ENCODE measurements around the gene EIF4E3. TPM values are rescaled to one million over a fixed set of nuclear protein-coding genes. Genes with fewer than 3 reads are reported as not detected.
A peak's percentile ranks its signal among the peaks of the same experiment; 100 is the strongest.

EIF4E3 gene
- total and polyA plus RNA-seq, 7 experiments from 2014 or later, result 17.7 to 72.8 (median 35.3) TPM

DNA sequence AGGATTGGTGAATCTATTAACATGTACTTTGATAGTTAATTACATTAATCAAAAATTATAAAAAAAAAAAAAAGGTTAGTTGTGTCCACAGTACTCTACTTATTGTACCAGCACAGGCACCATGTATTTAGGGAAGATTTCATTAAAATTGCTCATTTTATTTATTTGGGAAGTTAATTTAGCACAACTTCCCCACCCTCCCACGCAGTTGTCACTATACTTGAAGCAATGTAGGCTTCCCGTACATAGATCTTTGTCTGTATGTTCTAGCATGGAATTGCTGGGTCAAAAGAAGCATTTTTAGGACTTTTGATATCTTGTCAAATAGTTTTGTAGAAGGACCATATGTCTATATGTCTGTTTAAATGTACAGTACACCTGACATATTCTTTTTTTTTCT is 32.9 kb upstream of the EIF4E3 start:
- Histone ChIP-seq H3K4me3 (ENCODE audit: low read length) (no peak overlapping the region), H3K4me1 (ENCODE audit: control insufficient read depth in 2 of 2, insufficient read depth in 2 of 2, low read length in 2 of 2) (peaks cover 0 to under 1% of the 10 kb centered on the region in 2 donors), H3K36me3 (ENCODE audit: control insufficient read depth in 2 of 3, insufficient read depth in 3 of 3, low read length in 3 of 3) (no peaks in the 10 kb centered on the region), H3K27ac (ENCODE audit: low read depth, low read length) (no peak overlapping the region), H3K9me3 (ENCODE audit: control insufficient read depth in 2 of 3, low read length in 3 of 3) (no peaks in the 10 kb centered on the region), H3K27me3 (ENCODE audit: control insufficient read depth in 2 of 2, insufficient read depth in 2 of 2, low read length in 2 of 2) (peaks cover 0 to under 1% of the 10 kb centered on the region in 2 donors)
- ChIA-PET POLR2A (no interaction called here), CTCF (no interaction called here)
- intact Hi-C loops (cut with micrococcal nuclease), result no loop called here
- H3K27ac Mint-ChIP-seq, result no peak overlapping the region
- H3K36me3 Mint-ChIP-seq, result no peaks in the 10 kb centered on the region
- peaks cover 11 to 68% (median 33%) of the 10 kb centered on the region in 5 donors for H3K27me3 Mint-ChIP-seq
- ATAC-seq (no peak), DNase-seq (no peak)
- peaks cover 0 to 8% (median 6%) of the 10 kb centered on the region in 7 donors for H3K4me1 Mint-ChIP-seq
- no peak overlapping the region for H3K4me3 Mint-ChIP-seq
- H3K9me3 Mint-ChIP-seq, result no peaks in the 10 kb centered on the region

DNA sequence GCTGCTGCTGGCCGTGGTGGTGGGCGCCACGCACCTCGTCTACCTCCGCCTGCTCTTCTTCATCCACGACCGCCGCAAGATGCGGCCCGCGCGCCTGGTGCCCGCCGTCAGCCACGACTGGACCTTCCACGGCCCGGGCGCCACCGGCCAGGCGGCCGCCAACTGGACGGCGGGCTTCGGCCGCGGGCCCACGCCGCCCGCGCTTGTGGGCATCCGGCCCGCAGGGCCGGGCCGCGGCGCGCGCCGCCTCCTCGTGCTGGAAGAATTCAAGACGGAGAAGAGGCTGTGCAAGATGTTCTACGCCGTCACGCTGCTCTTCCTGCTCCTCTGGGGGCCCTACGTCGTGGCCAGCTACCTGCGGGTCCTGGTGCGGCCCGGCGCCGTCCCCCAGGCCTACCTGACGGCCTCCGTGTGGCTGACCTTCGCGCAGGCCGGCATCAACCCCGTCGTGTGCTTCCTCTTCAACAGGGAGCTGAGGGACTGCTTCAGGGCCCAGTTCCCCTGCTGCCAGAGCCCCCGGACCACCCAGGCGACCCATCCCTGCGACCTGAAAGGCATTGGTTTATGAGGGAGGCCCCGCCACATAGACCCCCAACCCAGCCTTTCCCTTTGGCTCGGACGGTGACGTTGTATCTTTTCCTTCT is 29.5 kb upstream of the EIF4E3 start:
- Mint-ChIP-seq H3K27ac (peak overlapping the region in 1 of 9 donors; percentile 18), H3K36me3 (peaks cover 0 to 8% (median 0%) of the 10 kb centered on the region in 5 donors), H3K4me3 (peak overlapping the region; percentile 53 to 90 (median 76)), H3K4me1 (peaks cover 0 to 15% (median 13%) of the 10 kb centered on the region in 7 donors), H3K27me3 (peaks cover 33 to 73% (median 45%) of the 10 kb centered on the region in 5 donors), H3K9me3 (no peaks in the 10 kb centered on the region)
- no peak overlapping the region for H3K4me3 ChIP-seq (ENCODE audit: low read length)
- CTCF ChIA-PET, result no interaction called here
- H3K27me3 ChIP-seq (ENCODE audit: control insufficient read depth in 2 of 2, insufficient read depth in 2 of 2, low read length in 2 of 2), result peaks cover 0 to 6% of the 10 kb centered on the region in 2 donors
- H3K9me3 ChIP-seq (ENCODE audit: control insufficient read depth in 2 of 3, low read length in 3 of 3), result no peaks in the 10 kb centered on the region
- POLR2A ChIA-PET, result no interaction called here
- DNase-seq (no peak), ATAC-seq (no peak)
- no peak overlapping the region for H3K27ac ChIP-seq (ENCODE audit: low read depth, low read length)
- H3K36me3 ChIP-seq (ENCODE audit: control insufficient read depth in 2 of 3, insufficient read depth in 3 of 3, low read length in 3 of 3), result no peaks in the 10 kb centered on the region
- intact Hi-C loops (cut with micrococcal nuclease), result loop anchor here in 1 of 2 donors (5.0 kb wide), 1 partner anchor 33 kb away; the partner anchor contains the start of gene PROK2
- peaks cover 0 to 5% of the 10 kb centered on the region in 2 donors for H3K4me1 ChIP-seq (ENCODE audit: control insufficient read depth in 2 of 2, insufficient read depth in 2 of 2, low read length in 2 of 2)

DNA sequence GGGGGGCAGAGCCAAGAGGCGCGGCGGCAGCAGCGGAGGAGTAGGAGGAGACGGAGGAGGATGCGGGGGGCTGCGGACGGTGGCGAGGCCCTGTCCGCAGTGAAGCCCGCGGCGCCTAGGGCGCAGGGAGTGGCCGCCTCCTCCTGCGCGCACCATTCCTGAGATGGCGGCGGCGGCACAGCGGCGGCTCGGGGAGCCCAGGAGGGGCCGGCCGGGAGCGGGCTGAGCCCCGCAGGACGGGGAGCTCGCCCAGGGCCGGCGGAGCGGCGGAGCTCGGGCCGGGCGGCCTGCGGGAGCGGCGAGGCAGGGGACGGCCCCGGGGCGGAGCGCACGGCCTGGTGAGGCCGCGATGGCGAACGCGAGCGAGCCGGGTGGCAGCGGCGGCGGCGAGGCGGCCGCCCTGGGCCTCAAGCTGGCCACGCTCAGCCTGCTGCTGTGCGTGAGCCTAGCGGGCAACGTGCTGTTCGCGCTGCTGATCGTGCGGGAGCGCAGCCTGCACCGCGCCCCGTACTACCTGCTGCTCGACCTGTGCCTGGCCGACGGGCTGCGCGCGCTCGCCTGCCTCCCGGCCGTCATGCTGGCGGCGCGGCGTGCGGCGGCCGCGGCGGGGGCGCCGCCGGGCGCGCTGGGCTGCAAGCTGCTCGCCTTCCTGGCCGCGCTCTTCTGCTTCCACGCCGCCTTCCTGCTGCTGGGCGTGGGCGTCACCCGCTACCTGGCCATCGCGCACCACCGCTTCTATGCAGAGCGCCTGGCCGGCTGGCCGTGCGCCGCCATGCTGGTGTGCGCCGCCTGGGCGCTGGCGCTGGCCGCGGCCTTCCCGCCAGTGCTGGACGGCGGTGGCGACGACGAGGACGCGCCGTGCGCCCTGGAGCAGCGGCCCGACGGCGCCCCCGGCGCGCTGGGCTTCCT is 28.8 kb upstream of the EIF4E3 start, which contains the start of gene GPR27:
Gene GPR27 (plus strand): TSS at position 155 of the 909 bp plus-strand sequence. CDS start 195 bp downstream, at position 350.
- H3K4me1 Mint-ChIP-seq, result peaks cover 0 to 15% (median 13%) of the 10 kb centered on the region in 7 donors
- POLR2A ChIA-PET, result no interaction called here
- H3K36me3 ChIP-seq (ENCODE audit: control insufficient read depth in 2 of 3, insufficient read depth in 3 of 3, low read length in 3 of 3), result no peaks in the 10 kb centered on the region
- H3K36me3 Mint-ChIP-seq, result peaks cover 0 to 8% (median 0%) of the 10 kb centered on the region in 5 donors
- no peak within 1 kb of the TSS for H3K27ac ChIP-seq (ENCODE audit: low read depth, low read length)
- H3K9me3 Mint-ChIP-seq, result no peaks in the 10 kb centered on the region
- peak within 1 kb of the TSS; percentile 38 for H3K4me3 ChIP-seq (ENCODE audit: low read length)
- intact Hi-C loops (cut with micrococcal nuclease), result loop anchor here in 1 of 2 donors (5.0 kb wide), 1 partner anchor 33 kb away; the partner anchor contains the start of gene PROK2
- H3K27ac Mint-ChIP-seq, result no peak within 1 kb of the TSS
- DNase-seq (peak in 5 of 9 donors; percentile 16 to 42 (median 24)), ATAC-seq (peak; percentile 65)
- H3K27me3 Mint-ChIP-seq, result peaks cover 33 to 73% (median 41%) of the 10 kb centered on the region in 5 donors
- H3K9me3 ChIP-seq (ENCODE audit: control insufficient read depth in 2 of 3, low read length in 3 of 3), result no peaks in the 10 kb centered on the region
- CTCF ChIA-PET, result no interaction called here
- peaks cover 0 to 5% of the 10 kb centered on the region in 2 donors for H3K4me1 ChIP-seq (ENCODE audit: control insufficient read depth in 2 of 2, insufficient read depth in 2 of 2, low read length in 2 of 2)
- peaks cover 0 to 6% of the 10 kb centered on the region in 2 donors for H3K27me3 ChIP-seq (ENCODE audit: control insufficient read depth in 2 of 2, insufficient read depth in 2 of 2, low read length in 2 of 2)
- peak within 1 kb of the TSS; percentile 29 to 90 (median 79) for H3K4me3 Mint-ChIP-seq

DNA sequence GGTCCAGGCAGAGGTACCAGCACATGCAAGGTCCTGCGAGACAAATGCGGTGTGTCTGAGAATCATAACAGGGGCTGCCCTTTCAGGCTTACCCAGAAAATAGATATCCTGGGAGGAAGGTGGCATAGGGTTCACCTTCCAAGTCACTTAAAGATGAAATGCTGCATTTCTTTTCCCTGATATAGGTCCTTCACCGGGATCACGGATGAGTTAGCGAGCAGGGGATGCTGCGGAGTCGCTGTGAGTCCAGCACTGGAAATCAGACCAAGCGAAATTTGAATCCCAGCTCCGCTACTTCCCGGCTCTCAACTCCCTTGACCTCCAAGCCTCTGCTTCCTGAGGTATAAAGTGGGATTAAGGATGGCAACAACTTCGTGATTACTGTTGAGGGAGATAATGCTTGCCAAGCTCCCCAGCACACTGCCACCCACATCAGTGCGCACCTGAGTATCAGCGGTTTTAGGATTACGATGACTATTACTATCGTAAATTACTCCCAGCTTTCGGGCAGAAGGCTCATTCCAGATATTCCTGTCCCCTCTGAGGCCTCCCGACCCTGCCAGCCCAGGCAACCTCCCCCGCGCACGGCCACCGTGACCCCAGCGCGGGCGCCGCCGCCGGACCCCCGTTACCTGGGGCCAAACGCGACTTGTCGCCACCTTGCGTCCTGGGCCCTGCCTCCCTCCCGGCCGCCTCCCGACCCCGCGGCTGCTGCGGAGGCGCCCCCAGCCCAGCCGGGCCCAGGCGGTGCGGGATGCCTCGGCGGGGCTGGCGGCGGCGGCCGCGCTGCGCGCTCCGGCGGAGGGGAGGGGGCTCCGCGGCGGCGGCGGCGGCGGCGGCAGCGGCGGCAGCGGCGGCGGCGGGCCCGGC is 27.9 kb upstream of the EIF4E3 start:
- peaks cover 36 to 73% (median 46%) of the 10 kb centered on the region in 5 donors for H3K27me3 Mint-ChIP-seq
- POLR2A ChIA-PET, result no interaction called here
- ATAC-seq, result peak; percentile 30
- peaks cover 0 to 8% (median 0%) of the 10 kb centered on the region in 5 donors for H3K36me3 Mint-ChIP-seq
- DNase-seq, result peak in 2 of 9 donors; percentile 4 to 5
- no peak overlapping the region for H3K27ac Mint-ChIP-seq
- Histone ChIP-seq H3K4me1 (ENCODE audit: control insufficient read depth in 2 of 2, insufficient read depth in 2 of 2, low read length in 2 of 2) (peaks cover 0 to 5% of the 10 kb centered on the region in 2 donors), H3K27me3 (ENCODE audit: control insufficient read depth in 2 of 2, insufficient read depth in 2 of 2, low read length in 2 of 2) (peaks cover 0 to 6% of the 10 kb centered on the region in 2 donors), H3K27ac (ENCODE audit: low read depth, low read length) (no peak overlapping the region), H3K4me3 (ENCODE audit: low read length) (peak overlapping the region; percentile 38), H3K9me3 (ENCODE audit: control insufficient read depth in 2 of 3, low read length in 3 of 3) (no peaks in the 10 kb centered on the region), H3K36me3 (ENCODE audit: control insufficient read depth in 2 of 3, insufficient read depth in 3 of 3, low read length in 3 of 3) (no peaks in the 10 kb centered on the region)
- CTCF ChIA-PET, result no interaction called here
- H3K4me1 Mint-ChIP-seq, result peaks cover 0 to 15% (median 13%) of the 10 kb centered on the region in 7 donors
- intact Hi-C loops (cut with micrococcal nuclease), result loop anchor here in 1 of 2 donors (5.0 kb wide), 1 partner anchor 34 kb away; the partner anchor contains the start of gene PROK2
- H3K9me3 Mint-ChIP-seq, result no peaks in the 10 kb centered on the region
- peak overlapping the region; percentile 29 to 90 (median 79) for H3K4me3 Mint-ChIP-seq

DNA sequence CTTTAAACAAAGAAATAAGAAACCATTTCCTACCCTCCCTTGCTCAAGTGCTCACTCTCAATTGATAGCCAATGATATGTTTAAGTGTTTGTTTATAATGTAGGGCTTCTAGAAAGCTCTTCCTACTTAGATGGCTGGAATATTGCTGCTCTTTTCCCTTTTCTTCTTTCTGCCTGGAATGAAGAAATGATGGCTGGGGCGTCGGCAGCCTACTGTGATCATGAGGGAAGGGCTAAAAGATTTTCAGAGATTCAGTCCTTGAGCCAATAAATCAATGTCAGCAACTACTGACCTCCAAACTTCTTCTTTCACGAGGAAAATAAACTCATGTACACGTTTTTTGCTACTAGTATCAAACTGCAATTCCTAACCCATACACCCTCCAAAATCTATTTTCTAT is 26.4 kb upstream of the EIF4E3 start:
- peak overlapping the region in 2 of 10 donors; percentile 7 to 14 for H3K4me3 Mint-ChIP-seq
- no peak overlapping the region for H3K27ac Mint-ChIP-seq
- intact Hi-C loops (cut with micrococcal nuclease), result loop anchor here in 1 of 2 donors (5.0 kb wide), 1 partner anchor 36 kb away; the partner anchor contains the start of gene PROK2
- Histone ChIP-seq H3K36me3 (ENCODE audit: control insufficient read depth in 2 of 3, insufficient read depth in 3 of 3, low read length in 3 of 3) (no peaks in the 10 kb centered on the region), H3K27me3 (ENCODE audit: control insufficient read depth in 2 of 2, insufficient read depth in 2 of 2, low read length in 2 of 2) (peaks cover 0 to 6% of the 10 kb centered on the region in 2 donors), H3K4me1 (ENCODE audit: control insufficient read depth in 2 of 2, insufficient read depth in 2 of 2, low read length in 2 of 2) (peaks cover 0 to 5% of the 10 kb centered on the region in 2 donors), H3K4me3 (ENCODE audit: low read length) (no peak overlapping the region), H3K9me3 (ENCODE audit: control insufficient read depth in 2 of 3, low read length in 3 of 3) (no peaks in the 10 kb centered on the region), H3K27ac (ENCODE audit: low read depth, low read length) (no peak overlapping the region)
- ChIA-PET POLR2A (no interaction called here), CTCF (no interaction called here)
- DNase-seq, result no peak
- H3K9me3 Mint-ChIP-seq, result peaks cover 0 to 1% (median 0%) of the 10 kb centered on the region in 11 donors
- H3K4me1 Mint-ChIP-seq, result peaks cover 0 to 15% (median 13%) of the 10 kb centered on the region in 7 donors
- no peak for ATAC-seq
- H3K36me3 Mint-ChIP-seq, result peaks cover 0 to 8% (median 0%) of the 10 kb centered on the region in 5 donors
- H3K27me3 Mint-ChIP-seq, result peaks cover 36 to 72% (median 40%) of the 10 kb centered on the region in 5 donors
